Measurements from ENCODE around the gene NUDT4.

NUDT4 gene

GRCh38 chr12:93451423-93452158, 73.9 kb downstream of the NUDT4 start:
- TF ChIP-seq CTCF (IDR thresholded peaks at IDR 0.05; ENCODE audit: low read depth, low read length): no peak
- Histone ChIP-seq H3K27me3 (no peaks in the 10 kb centered on the region), H3K4me3 (ENCODE audit: low read depth, low read length) (no peak overlapping the region), H3K9me3 (no peaks in the 10 kb centered on the region), H3K4me1 (no peaks in the 10 kb centered on the region), H3K36me3 (no peaks in the 10 kb centered on the region)
- no peak for DNase-seq

- DNase-seq: no peak
- no peak overlapping the region for H3K4me3 ChIP-seq (ENCODE audit: low read depth, low read length)
- TF ChIP-seq CTCF (IDR thresholded peaks at IDR 0.05; ENCODE audit: low read depth, low read length): no peak
- no peaks in the 10 kb centered on the region for H3K4me1 ChIP-seq
- H3K9me3 ChIP-seq: no peaks in the 10 kb centered on the region
- no peaks in the 10 kb centered on the region for H3K36me3 ChIP-seq
- H3K27me3 ChIP-seq: no peaks in the 10 kb centered on the region
Measured at GRCh38 chr12:93453633-93454032, 75.9 kb downstream of the NUDT4 start.

- Histone ChIP-seq H3K4me1 (peaks cover 7% of the 10 kb centered on the region; the same call in 1 of the 2 replicates), H3K9me3 (no peaks in the 10 kb centered on the region), H3K27me3 (no peaks in the 10 kb centered on the region), H3K4me3 (ENCODE audit: low read depth, low read length) (no peak overlapping the region), H3K36me3 (no peaks in the 10 kb centered on the region)
- TF ChIP-seq CTCF (IDR thresholded peaks at IDR 0.05; ENCODE audit: low read depth, low read length): no peak
- DNase-seq: no peak
Measured at GRCh38 chr12:93456077-93456476, 78.4 kb downstream of the NUDT4 start.

Data from BE2C (cell line).